Esophagus squamous epithelium (tissue), 4 donors: Measurements from ENCODE around the gene ATG10.

ENCODE experiments used
- POLR2A ChIP-seq, 4 donors: fragments of 450-650 bp; IDR thresholded peaks; one replicate each; pipeline ENCODE4 v1.6.1; 2017; ENCODE audit warnings: antibody characterized with exemption in 4 of 4, mild to moderate bottlenecking in 4 of 4, moderate library complexity in 3 of 4
- TF ChIP-seq, protein P1 (sequence below), 6 experiments: fragments of 450-650 bp in 4 of 6; fragments of 200-600 bp in 2 of 6; sonication (generic) in 2 of 6; IDR thresholded peaks; one replicate each; pipeline ENCODE4 v1.5.1; 2016 to 2019; ENCODE audit warnings: antibody characterized with exemption in 6 of 6, mild to moderate bottlenecking in 4 of 6, moderate library complexity in 4 of 6

DNA sequence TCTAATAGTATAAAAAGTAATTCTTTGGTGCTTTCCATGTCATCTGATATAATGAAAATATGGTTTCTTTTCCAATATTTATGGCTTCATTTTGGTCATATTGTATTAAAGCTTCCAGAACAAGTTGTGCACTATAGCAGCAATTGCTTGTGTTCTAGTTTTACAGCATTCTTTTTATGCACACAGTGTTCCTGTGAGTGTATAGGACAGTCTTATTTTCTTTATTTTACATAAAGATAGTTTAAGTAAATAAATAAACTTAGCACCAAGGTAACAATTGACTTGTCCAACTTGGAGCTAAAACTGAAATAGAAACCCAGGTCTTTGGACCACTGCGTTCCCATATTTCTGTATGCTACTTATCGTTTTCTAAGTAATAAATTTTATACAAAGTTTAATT is 38.9 kb downstream of the ATG10 start:
- TF ChIP-seq, protein P1, sequence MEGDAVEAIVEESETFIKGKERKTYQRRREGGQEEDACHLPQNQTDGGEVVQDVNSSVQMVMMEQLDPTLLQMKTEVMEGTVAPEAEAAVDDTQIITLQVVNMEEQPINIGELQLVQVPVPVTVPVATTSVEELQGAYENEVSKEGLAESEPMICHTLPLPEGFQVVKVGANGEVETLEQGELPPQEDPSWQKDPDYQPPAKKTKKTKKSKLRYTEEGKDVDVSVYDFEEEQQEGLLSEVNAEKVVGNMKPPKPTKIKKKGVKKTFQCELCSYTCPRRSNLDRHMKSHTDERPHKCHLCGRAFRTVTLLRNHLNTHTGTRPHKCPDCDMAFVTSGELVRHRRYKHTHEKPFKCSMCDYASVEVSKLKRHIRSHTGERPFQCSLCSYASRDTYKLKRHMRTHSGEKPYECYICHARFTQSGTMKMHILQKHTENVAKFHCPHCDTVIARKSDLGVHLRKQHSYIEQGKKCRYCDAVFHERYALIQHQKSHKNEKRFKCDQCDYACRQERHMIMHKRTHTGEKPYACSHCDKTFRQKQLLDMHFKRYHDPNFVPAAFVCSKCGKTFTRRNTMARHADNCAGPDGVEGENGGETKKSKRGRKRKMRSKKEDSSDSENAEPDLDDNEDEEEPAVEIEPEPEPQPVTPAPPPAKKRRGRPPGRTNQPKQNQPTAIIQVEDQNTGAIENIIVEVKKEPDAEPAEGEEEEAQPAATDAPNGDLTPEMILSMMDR (IDR thresholded peaks at IDR 0.05), result no peak
- TF ChIP-seq POLR2A (IDR thresholded peaks at IDR 0.05), result no peak
